HG03571 (cell line): Measurements from ENCODE around the gene TRIM29.

Experiments used
- ATAC-seq: cut with Tn5 transposase; IDR thresholded peaks from one replicate; pipeline ENCODE4 v1.9.1; 2021; ENCODE audit not compliant: unreplicated experiment

The TRIM29 gene

GRCh38 chr11:120139316-120140069 is 1.6 kb upstream of the TRIM29 start:
- no peak for ATAC-seq

GRCh38 chr11:120137187-120137610 is 714 bp downstream of the TRIM29 start:
- ATAC-seq = no peak

GRCh38 chr11:120136356-120136755 is 1.6 kb downstream of the TRIM29 start:
- ATAC-seq = no peak

GRCh38 chr11:120135838-120136237 is 2.1 kb downstream of the TRIM29 start:
- ATAC-seq = no peak

GRCh38 chr11:120134931-120135228 is 3.0 kb downstream of the TRIM29 start:
- no peak for ATAC-seq

- ATAC-seq = no peak
Measured at GRCh38 chr11:120134106-120134930, 3.6 kb downstream of the TRIM29 start.

GRCh38 chr11:120133216-120134105 is 4.5 kb downstream of the TRIM29 start:
- no peak for ATAC-seq

GRCh38 chr11:120132645-120133185 is 5.2 kb downstream of the TRIM29 start:
- no peak for ATAC-seq

GRCh38 chr11:120131941-120132644 is 5.8 kb downstream of the TRIM29 start:
- ATAC-seq = no peak

GRCh38 chr11:120130991-120131760 is 6.7 kb downstream of the TRIM29 start:
- no peak for ATAC-seq

- ATAC-seq = no peak
Measured at GRCh38 chr11:120130176-120130980, 7.5 kb downstream of the TRIM29 start.

GRCh38 chr11:120129570-120129969 is 8.3 kb downstream of the TRIM29 start:
- no peak for ATAC-seq

- ATAC-seq = no peak
Measured at GRCh38 chr11:120128392-120129119, 9.4 kb downstream of the TRIM29 start.

GRCh38 chr11:120127236-120127635 is 10.7 kb downstream of the TRIM29 start:
- no peak for ATAC-seq

- no peak for ATAC-seq
Measured at GRCh38 chr11:120126620-120127019, 11.3 kb downstream of the TRIM29 start.

GRCh38 chr11:120125509-120125908 is 12.4 kb downstream of the TRIM29 start:
- no peak for ATAC-seq

- ATAC-seq = no peak
Measured at GRCh38 chr11:120125024-120125423, 12.9 kb downstream of the TRIM29 start.

GRCh38 chr11:120124355-120124754 is 13.6 kb downstream of the TRIM29 start:
- ATAC-seq = no peak
